Measurements from ENCODE around the gene FXYD3. TPM values are rescaled to one million over a fixed set of nuclear protein-coding genes. Genes with fewer than 3 reads are reported as not detected.
"Not testable (repeated sequence)": the region's sequence is repeated elsewhere in the genome, so short reads cannot be mapped to it uniquely, and the experiment has no call there.

Gene FXYD3
- total RNA-seq, 1 donor from 2014 or later: not detected

DNA sequence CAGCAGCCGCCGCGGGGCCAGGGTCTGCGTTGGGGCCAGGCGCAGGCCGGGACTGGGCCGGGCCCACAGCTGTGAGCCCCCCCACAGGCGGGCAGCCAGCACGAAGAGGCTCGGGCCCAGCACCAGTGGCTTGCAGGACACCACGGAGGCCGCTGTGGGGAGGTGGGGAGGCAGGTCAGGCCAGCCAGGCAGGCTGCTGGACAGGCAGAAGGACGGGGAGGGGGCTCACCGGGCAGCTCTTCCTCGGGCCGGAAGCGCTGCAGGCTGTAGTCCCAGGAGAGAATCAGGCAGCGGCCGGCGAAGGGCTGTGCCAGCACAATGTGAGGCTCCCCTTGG is 11.0 kb downstream of the FXYD3 start:
- H3K36me3 Mint-ChIP-seq: no peaks in the 10 kb centered on the region
- H3K4me1 Mint-ChIP-seq: peaks cover 19% of the 10 kb centered on the region
- no peak overlapping the region for H3K4me3 Mint-ChIP-seq
- no peak overlapping the region for H3K4me3 ChIP-seq
- no peak for TF ChIP-seq EZH2 (IDR thresholded peaks at IDR 0.05)
- TF ChIP-seq, protein P1, sequence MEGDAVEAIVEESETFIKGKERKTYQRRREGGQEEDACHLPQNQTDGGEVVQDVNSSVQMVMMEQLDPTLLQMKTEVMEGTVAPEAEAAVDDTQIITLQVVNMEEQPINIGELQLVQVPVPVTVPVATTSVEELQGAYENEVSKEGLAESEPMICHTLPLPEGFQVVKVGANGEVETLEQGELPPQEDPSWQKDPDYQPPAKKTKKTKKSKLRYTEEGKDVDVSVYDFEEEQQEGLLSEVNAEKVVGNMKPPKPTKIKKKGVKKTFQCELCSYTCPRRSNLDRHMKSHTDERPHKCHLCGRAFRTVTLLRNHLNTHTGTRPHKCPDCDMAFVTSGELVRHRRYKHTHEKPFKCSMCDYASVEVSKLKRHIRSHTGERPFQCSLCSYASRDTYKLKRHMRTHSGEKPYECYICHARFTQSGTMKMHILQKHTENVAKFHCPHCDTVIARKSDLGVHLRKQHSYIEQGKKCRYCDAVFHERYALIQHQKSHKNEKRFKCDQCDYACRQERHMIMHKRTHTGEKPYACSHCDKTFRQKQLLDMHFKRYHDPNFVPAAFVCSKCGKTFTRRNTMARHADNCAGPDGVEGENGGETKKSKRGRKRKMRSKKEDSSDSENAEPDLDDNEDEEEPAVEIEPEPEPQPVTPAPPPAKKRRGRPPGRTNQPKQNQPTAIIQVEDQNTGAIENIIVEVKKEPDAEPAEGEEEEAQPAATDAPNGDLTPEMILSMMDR (IDR thresholded peaks at IDR 0.05): no peak
- TF ChIP-seq EZH2phosphoT487 (IDR thresholded peaks at IDR 0.05): no peak
- H3K4me1 ChIP-seq: peaks cover 15% of the 10 kb centered on the region
- H3K27ac Mint-ChIP-seq: no peak overlapping the region
- no peaks in the 10 kb centered on the region for H3K27me3 ChIP-seq
- peak; percentile 9 for DNase-seq (ENCODE audit: low spot score)
- peaks cover 2% of the 10 kb centered on the region for H3K27me3 Mint-ChIP-seq (ENCODE audit: insufficient read depth, low read depth)
- H3K9ac ChIP-seq: no peak overlapping the region
- H3K4me2 ChIP-seq: no peak overlapping the region
- H3K27ac ChIP-seq: no peak overlapping the region
- no peaks in the 10 kb centered on the region for H3K9me3 Mint-ChIP-seq
- H4K20me1 ChIP-seq (ENCODE audit: low read depth): no peaks in the 10 kb centered on the region
- no peaks in the 10 kb centered on the region for H3K36me3 ChIP-seq
- H3F3A ChIP-seq (ENCODE audit: low read depth): peaks cover 3% of the 10 kb centered on the region
- no peak overlapping the region for H2AFZ ChIP-seq (replicated peaks)
- no peaks in the 10 kb centered on the region for H3K9me3 ChIP-seq (ENCODE audit: low read depth)
- H3K79me2 ChIP-seq (ENCODE audit: low read depth): no peaks in the 10 kb centered on the region

DNA sequence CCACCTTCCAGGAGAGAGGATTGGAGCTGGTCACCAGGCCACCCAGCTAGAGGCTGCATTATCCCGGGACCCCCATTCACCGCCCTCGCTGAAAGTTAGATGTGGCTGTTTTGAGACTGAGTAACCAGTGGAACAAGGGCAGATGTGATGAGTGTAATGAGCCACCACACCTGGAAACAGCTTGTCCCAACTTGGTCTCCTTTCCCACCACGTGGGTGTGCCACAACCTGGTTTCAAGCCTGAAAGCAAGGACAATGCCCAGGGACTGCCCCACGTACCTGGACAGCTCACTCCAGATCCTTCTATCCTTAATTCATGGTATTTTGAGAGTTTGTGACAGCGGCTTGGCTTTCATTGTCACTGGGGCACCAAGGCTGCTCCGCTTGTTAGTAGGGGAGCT is 12.2 kb downstream of the FXYD3 start:
- Histone ChIP-seq H3K36me3 (no peaks in the 10 kb centered on the region), H4K20me1 (ENCODE audit: low read depth) (no peaks in the 10 kb centered on the region), H3K9me3 (ENCODE audit: low read depth) (no peaks in the 10 kb centered on the region), H3K79me2 (ENCODE audit: low read depth) (no peaks in the 10 kb centered on the region), H3K9ac (no peak overlapping the region), H3F3A (ENCODE audit: low read depth) (peaks cover 3% of the 10 kb centered on the region), H3K27me3 (no peaks in the 10 kb centered on the region), H3K4me3 (no peak overlapping the region), H3K4me2 (no peak overlapping the region), H3K27ac (no peak overlapping the region), H2AFZ (replicated peaks) (no peak overlapping the region), H3K4me1 (peaks cover 9% of the 10 kb centered on the region)
- Mint-ChIP-seq H3K27me3 (ENCODE audit: insufficient read depth, low read depth) (peaks cover 5% of the 10 kb centered on the region), H3K4me3 (no peak overlapping the region), H3K9me3 (peaks cover 5% of the 10 kb centered on the region), H3K4me1 (peaks cover 14% of the 10 kb centered on the region), H3K36me3 (no peaks in the 10 kb centered on the region), H3K27ac (no peak overlapping the region)
- TF ChIP-seq EZH2phosphoT487 (IDR thresholded peaks at IDR 0.05): no peak
- TF ChIP-seq, protein P1 (IDR thresholded peaks at IDR 0.05): no peak
- no peak for TF ChIP-seq EZH2 (IDR thresholded peaks at IDR 0.05)
- DNase-seq (ENCODE audit: low spot score): no peak

GRCh38 chr19:35128398-35129057 is 12.9 kb downstream of the FXYD3 start:
- no peak overlapping the region for H3K4me3 Mint-ChIP-seq
- Histone ChIP-seq H3K9me3 (ENCODE audit: low read depth) (no peaks in the 10 kb centered on the region), H3K4me3 (no peak overlapping the region), H3F3A (ENCODE audit: low read depth) (no peaks in the 10 kb centered on the region), H4K20me1 (ENCODE audit: low read depth) (no peaks in the 10 kb centered on the region), H3K27me3 (no peaks in the 10 kb centered on the region), H3K27ac (no peak overlapping the region), H3K4me2 (no peak overlapping the region), H2AFZ (replicated peaks) (no peak overlapping the region), H3K36me3 (no peaks in the 10 kb centered on the region), H3K79me2 (ENCODE audit: low read depth) (no peaks in the 10 kb centered on the region), H3K9ac (no peak overlapping the region), H3K4me1 (peaks cover 2% of the 10 kb centered on the region)
- H3K27ac Mint-ChIP-seq: no peak overlapping the region
- peaks cover 5% of the 10 kb centered on the region for H3K9me3 Mint-ChIP-seq
- no peak for TF ChIP-seq EZH2 (IDR thresholded peaks at IDR 0.05)
- TF ChIP-seq, protein P1 (IDR thresholded peaks at IDR 0.05): no peak
- TF ChIP-seq EZH2phosphoT487 (IDR thresholded peaks at IDR 0.05): no peak
- H3K4me1 Mint-ChIP-seq: peaks cover 7% of the 10 kb centered on the region
- no peak for DNase-seq (ENCODE audit: low spot score)
- H3K27me3 Mint-ChIP-seq (ENCODE audit: insufficient read depth, low read depth): peaks cover 8% of the 10 kb centered on the region
- H3K36me3 Mint-ChIP-seq: no peaks in the 10 kb centered on the region

GRCh38 chr19:35129724-35130274 is 14.2 kb downstream of the FXYD3 start:
- not testable (repeated sequence) for H3K4me1 ChIP-seq; H3K9ac ChIP-seq; H3K27ac ChIP-seq; H3K4me3 ChIP-seq; H4K20me1 ChIP-seq (ENCODE audit: low read depth); H3K79me2 ChIP-seq (ENCODE audit: low read depth); H3K27ac Mint-ChIP-seq; H3K36me3 ChIP-seq; H3K27me3 ChIP-seq; H3K9me3 ChIP-seq (ENCODE audit: low read depth); H3K4me1 Mint-ChIP-seq; DNase-seq (ENCODE audit: low spot score); H3K27me3 Mint-ChIP-seq (ENCODE audit: insufficient read depth, low read depth); H3K36me3 Mint-ChIP-seq; H3F3A ChIP-seq (ENCODE audit: low read depth); H3K9me3 Mint-ChIP-seq; H2AFZ ChIP-seq (replicated peaks); H3K4me2 ChIP-seq; H3K4me3 Mint-ChIP-seq
